Testis (tissue), 2 donors: Measurements from ENCODE around the gene RAD51.

Experiments used
- CTCF ChIP-seq, 3 experiments: fragments of 450-650 bp in 2 of 3; fragments of 200-600 bp in 1 of 3; sonication (generic) in 1 of 3; IDR thresholded peaks; one replicate each; pipeline ENCODE4 v1.5.1; 2016 to 2019; ENCODE audit warnings: antibody characterized with exemption in 3 of 3, mild to moderate bottlenecking in 2 of 3, moderate library complexity in 1 of 3
- POLR2A ChIP-seq: fragments of 450-650 bp; IDR thresholded peaks from one replicate; pipeline ENCODE4 v1.6.1; 2017; ENCODE audit warnings: antibody characterized with exemption, mild to moderate bottlenecking, moderate library complexity

GRCh38 chr15:40694688-40695468, at the start of gene RAD51:
- TF ChIP-seq CTCF (IDR thresholded peaks at IDR 0.05) (no peak), POLR2A (no peak)
